Endodermal cell (in vitro differentiated cells): ENCODE data around the gene CAPN14. TPM values are rescaled to one million over a fixed set of nuclear protein-coding genes. Genes with fewer than 3 reads are reported as not detected.

Source experiments
- DNase-seq: peaks from one replicate; pipeline ENCODE4 v3.0.0-alpha.2; 2017
- H3K27ac ChIP-seq: 2 replicates; pipeline ENCODE4 v1.5.1; 2013; ENCODE audit warnings: mild to moderate bottlenecking, low read depth, low read length, moderate library complexity
- H3K27me3 ChIP-seq: 2 replicates; pipeline ENCODE4 v1.6.1; 2013; ENCODE audit warnings: mild to moderate bottlenecking, low read length, moderate library complexity; ENCODE audit not compliant: insufficient read depth, control insufficient read depth, poor library complexity, severe bottlenecking
- H3K36me3 ChIP-seq: 2 replicates; pipeline ENCODE4 v1.7.0; 2013; ENCODE audit warnings: mild to moderate bottlenecking, low read length, moderate library complexity; ENCODE audit not compliant: control insufficient read depth, insufficient read depth
- H3K4me1 ChIP-seq: one replicate; pipeline ENCODE4 v1.7.0; 2013; ENCODE audit warnings: low read length; ENCODE audit not compliant: control insufficient read depth, insufficient read depth
- H3K4me3 ChIP-seq: 2 replicates; pipeline ENCODE4 v1.5.1; 2013; ENCODE audit warnings: mild to moderate bottlenecking, low read length, moderate library complexity
- H3K9ac ChIP-seq: 2 replicates; pipeline ENCODE4 v1.6.1; 2013; ENCODE audit warnings: mild to moderate bottlenecking, low read length, moderate library complexity; ENCODE audit not compliant: poor library complexity, severe bottlenecking; ENCODE audit errors: extremely low read depth
- H3K9me3 ChIP-seq: 2 replicates; pipeline ENCODE4 v1.6.1; 2013; ENCODE audit warnings: mild to moderate bottlenecking, low read length, moderate library complexity; ENCODE audit not compliant: control insufficient read depth
- H3K27ac Mint-ChIP-seq: 2 replicates; pipeline ENCODE4 v1.8.0; 2020; ENCODE audit warnings: mixed read lengths
- H3K27me3 Mint-ChIP-seq: 2 replicates; pipeline ENCODE4 v1.8.0; 2021; ENCODE audit warnings: mild to moderate bottlenecking, mixed read lengths; ENCODE audit not compliant: insufficient read depth
- H3K36me3 Mint-ChIP-seq: 2 replicates; pipeline ENCODE4 v1.8.0; 2020; ENCODE audit warnings: low read depth, mixed read lengths
- H3K4me1 Mint-ChIP-seq: 2 replicates; pipeline ENCODE4 v1.8.0; 2020; ENCODE audit warnings: mixed read lengths
- H3K4me3 Mint-ChIP-seq: 2 replicates; pipeline ENCODE4 v1.8.0; 2020; ENCODE audit warnings: mild to moderate bottlenecking, moderate library complexity, mixed read lengths
- H3K9me3 Mint-ChIP-seq: 2 replicates; pipeline ENCODE4 v1.8.0; 2020; ENCODE audit warnings: mild to moderate bottlenecking, mixed read lengths
- WGBS, 2 experiments: methylation state at CpG; one replicate each; pipeline versions ENCODE4 v1.1.5 to v1.1.7; 2013; ENCODE audit warnings: missing lambda C conversion rate in 2 of 2, mixed read lengths in 1 of 2; ENCODE audit not compliant: insufficient coverage in 1 of 2, insufficient read length in 1 of 2; 5-methylcytosine and 5-hydroxymethylcytosine counted together
- total RNA-seq, 2 donors: library from RNA; stranded (reverse); fragmentation: NEBNext Ultra II Directional in 1 of 2; extraction: Animal tissue kit (Norgen Biotek cat#: 25700) in 1 of 2; gene quantifications; 2 replicates in 1 of 2; 3 replicates in 1 of 2; pipeline ENCODE4 v1.2.1, GENCODE V29; 2021
- TF ChIP-seq, protein P1 (sequence below): fragments of 200-600 bp; sonication (generic); conservative IDR thresholded peaks from 2 replicates; pipeline ENCODE4 v1.5.0; 2021; ENCODE audit warnings: antibody characterized with exemption, mild to moderate bottlenecking

CAPN14 gene
- total RNA-seq, 2 donors from 2014 or later: 0.31 to 0.40 TPM

- H3K4me3 ChIP-seq: no peak overlapping the region
- no peaks in the 10 kb centered on the region for H3K36me3 ChIP-seq
- Mint-ChIP-seq H3K9me3 (no peaks in the 10 kb centered on the region), H3K27ac (no peak overlapping the region), H3K4me1 (peaks cover 21% of the 10 kb centered on the region), H3K4me3 (no peak overlapping the region), H3K27me3 (peaks cover 22% of the 10 kb centered on the region), H3K36me3 (no peaks in the 10 kb centered on the region)
- H3K27ac ChIP-seq: no peak overlapping the region
- no peaks in the 10 kb centered on the region for H3K9me3 ChIP-seq
- H3K27me3 ChIP-seq: peaks cover 3% of the 10 kb centered on the region
- H3K4me1 ChIP-seq: peaks cover 9% of the 10 kb centered on the region
- H3K9ac ChIP-seq: no peak overlapping the region
- DNase-seq: no peak
- TF ChIP-seq, protein P1, sequence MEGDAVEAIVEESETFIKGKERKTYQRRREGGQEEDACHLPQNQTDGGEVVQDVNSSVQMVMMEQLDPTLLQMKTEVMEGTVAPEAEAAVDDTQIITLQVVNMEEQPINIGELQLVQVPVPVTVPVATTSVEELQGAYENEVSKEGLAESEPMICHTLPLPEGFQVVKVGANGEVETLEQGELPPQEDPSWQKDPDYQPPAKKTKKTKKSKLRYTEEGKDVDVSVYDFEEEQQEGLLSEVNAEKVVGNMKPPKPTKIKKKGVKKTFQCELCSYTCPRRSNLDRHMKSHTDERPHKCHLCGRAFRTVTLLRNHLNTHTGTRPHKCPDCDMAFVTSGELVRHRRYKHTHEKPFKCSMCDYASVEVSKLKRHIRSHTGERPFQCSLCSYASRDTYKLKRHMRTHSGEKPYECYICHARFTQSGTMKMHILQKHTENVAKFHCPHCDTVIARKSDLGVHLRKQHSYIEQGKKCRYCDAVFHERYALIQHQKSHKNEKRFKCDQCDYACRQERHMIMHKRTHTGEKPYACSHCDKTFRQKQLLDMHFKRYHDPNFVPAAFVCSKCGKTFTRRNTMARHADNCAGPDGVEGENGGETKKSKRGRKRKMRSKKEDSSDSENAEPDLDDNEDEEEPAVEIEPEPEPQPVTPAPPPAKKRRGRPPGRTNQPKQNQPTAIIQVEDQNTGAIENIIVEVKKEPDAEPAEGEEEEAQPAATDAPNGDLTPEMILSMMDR: no peak
Measured at GRCh38 chr2:31203916-31204315, 13.4 kb downstream of the CAPN14 start.

DNA sequence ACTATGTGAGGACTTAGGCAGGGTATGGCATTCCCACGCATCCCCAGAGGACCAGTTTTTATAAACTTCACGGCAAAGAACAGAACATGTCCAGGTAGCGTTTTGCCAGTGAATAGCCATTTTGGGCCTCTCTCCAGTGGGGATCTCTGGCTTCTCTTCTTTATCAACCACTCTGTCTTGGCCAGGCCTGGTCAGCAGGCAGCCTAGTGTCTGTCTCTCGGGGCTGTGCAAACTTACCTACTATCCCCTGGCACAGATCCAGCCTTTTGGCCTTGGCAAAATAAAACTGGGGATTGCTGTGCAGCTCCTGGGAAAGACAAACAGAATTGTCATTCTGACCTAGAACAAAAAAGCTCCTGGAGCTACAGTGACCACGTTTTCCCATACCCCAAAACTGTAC, 14.5 kb downstream of the CAPN14 start:
- H3K9me3 ChIP-seq: no peaks in the 10 kb centered on the region
- Mint-ChIP-seq H3K27me3 (peaks cover 22% of the 10 kb centered on the region), H3K9me3 (no peaks in the 10 kb centered on the region), H3K36me3 (no peaks in the 10 kb centered on the region), H3K4me1 (peaks cover 20% of the 10 kb centered on the region), H3K27ac (no peak overlapping the region), H3K4me3 (no peak overlapping the region)
- TF ChIP-seq, protein P1: no peak
- H3K27ac ChIP-seq: no peak overlapping the region
- peaks cover under 1% of the 10 kb centered on the region for H3K4me1 ChIP-seq
- no peak overlapping the region for H3K4me3 ChIP-seq
- peaks cover 3% of the 10 kb centered on the region for H3K27me3 ChIP-seq
- H3K36me3 ChIP-seq: no peaks in the 10 kb centered on the region
- no peak for DNase-seq
- 90 to 92% methylated on average over 4 to 5 of the region's 5 CpGs for WGBS, 2 experiments
- no peak overlapping the region for H3K9ac ChIP-seq

- WGBS, 2 experiments: 83 to 92% methylated on average over 3 to 5 of the region's 5 CpGs
- peaks cover 20% of the 10 kb centered on the region for H3K4me1 Mint-ChIP-seq
- no peaks in the 10 kb centered on the region for H3K36me3 Mint-ChIP-seq
Measured at GRCh38 chr2:31202041-31202440, 15.3 kb downstream of the CAPN14 start.

More at GRCh38 chr2:31202041-31202440, 15.3 kb downstream of the CAPN14 start:
- Mint-ChIP-seq H3K4me3 (no peak overlapping the region), H3K9me3 (no peaks in the 10 kb centered on the region), H3K27ac (no peak overlapping the region), H3K27me3 (peaks cover 22% of the 10 kb centered on the region)
- Histone ChIP-seq H3K4me1 (no peaks in the 10 kb centered on the region), H3K36me3 (no peaks in the 10 kb centered on the region), H3K9ac (no peak overlapping the region), H3K9me3 (no peaks in the 10 kb centered on the region), H3K27ac (no peak overlapping the region), H3K4me3 (no peak overlapping the region), H3K27me3 (peaks cover 3% of the 10 kb centered on the region)
- TF ChIP-seq, protein P1: no peak
- DNase-seq: no peak
